K562 (cell line): ENCODE data around the gene BICD1. TPM values are rescaled to one million over a fixed set of nuclear protein-coding genes. Genes with fewer than 3 reads are reported as not detected.

ENCODE experiments used
- ATAC-seq: fragments of 200-7000 bp; cut with Tn5 transposase; 3 replicates; pipeline ENCODE4 v1.9.1; 2020; ENCODE audit warnings: moderate library complexity
- BruUV-seq: library from RNA; stranded (reverse); fragments of 400-500 nt; replicated peaks from 2 replicates; lab custom pipeline; 2021; lab: Mats Ljungman, UMichigan
- CTCF ChIA-PET: fragments of 300-600 bp; formaldehyde crosslinking; extraction: SDS; loops from one replicate; lab custom pipeline; 2021; ENCODE audit warnings: low intra/inter-chr PET ratio; lab: Yijun Ruan, JAX
- POLR2A ChIA-PET: fragments of 300-600, 350-650 bp; sonication (Branson Sonifier 250); formaldehyde crosslinking; extraction: SDS; loops from one replicate; lab custom pipeline; 2021; ENCODE audit warnings: antibody characterized with exemption, inconsistent platforms; lab: Yijun Ruan, JAX
- DNase-seq, 4 experiments: peaks; one replicate each; pipeline versions ENCODE4 v3.0.0 to v3.0.0-alpha.2; 2011 to 2018; ENCODE audit warnings: low spot score in 3 of 4, mixed read lengths in 3 of 4; ENCODE audit errors: extremely low read depth in 1 of 4
- FAIRE-seq: peaks from 2 replicates; lab custom pipeline; 2011; peaks lifted over from hg19 to GRCh38; lab: Jason Lieb, UNC
- H2AFZ ChIP-seq: 2 replicates; pipeline ENCODE4 v1.6.0; 2011; ENCODE audit warnings: low read depth, low read length, control low read depth, inconsistent platforms
- H3K27ac ChIP-seq: fragments of 200-600 bp; 3 replicates; pipeline ENCODE4 v1.8.0; 2011; ENCODE audit warnings: low read depth, mild to moderate bottlenecking, control low read depth, inconsistent platforms, low read length, moderate library complexity, mixed read lengths; ENCODE audit errors: extremely low read depth
- H3K27me3 ChIP-seq, 2 experiments: fragments of 300-600 bp in 1 of 2; 2 replicates in 1 of 2; 3 replicates in 1 of 2; pipeline versions ENCODE4 v1.6.0 to v1.8.0; 2011; ENCODE audit warnings: inconsistent platforms in 2 of 2, low read length in 2 of 2, mild to moderate bottlenecking in 1 of 2, mixed read lengths in 1 of 2, moderate library complexity in 1 of 2; ENCODE audit not compliant: control insufficient read depth in 2 of 2, insufficient read depth in 2 of 2
- H3K36me3 ChIP-seq: fragments of 300-600 bp; 3 replicates; pipeline ENCODE4 v1.8.0; 2011; ENCODE audit warnings: mild to moderate bottlenecking, low read length, inconsistent platforms; ENCODE audit not compliant: control insufficient read depth, insufficient read depth
- H3K4me1 ChIP-seq, 2 experiments: fragments of 200-600 bp in 1 of 2; replicated peaks in 1 of 2; 2 replicates in 1 of 2; 3 replicates in 1 of 2; pipeline versions ENCODE4 v1.5.1 to v1.8.0; 2011; ENCODE audit warnings: inconsistent platforms in 2 of 2, low read length in 2 of 2, mild to moderate bottlenecking in 1 of 2, mixed read lengths in 1 of 2, moderate library complexity in 1 of 2; ENCODE audit not compliant: control insufficient read depth in 2 of 2, insufficient read depth in 2 of 2
- H3K4me2 ChIP-seq: 2 replicates; pipeline ENCODE4 v1.6.1; 2011; ENCODE audit warnings: low read length, control low read depth, inconsistent platforms, mixed read lengths; ENCODE audit not compliant: insufficient read depth
- H3K4me3 ChIP-seq: fragments of 200-600 bp; sonication (generic), shearing (Covaris generic); 2 replicates; pipeline ENCODE4 v1.5.1; 2016; ENCODE audit warnings: control low read depth, inconsistent platforms
- H3K79me2 ChIP-seq: fragments of 200-600 bp; 3 replicates; pipeline ENCODE4 v1.8.0; 2011; ENCODE audit warnings: low read length, inconsistent platforms; ENCODE audit not compliant: control insufficient read depth, insufficient read depth
- H3K9ac ChIP-seq, 2 experiments: 2 replicates each; pipeline versions ENCODE4 v1.6.0 to v1.6.1; 2011; ENCODE audit warnings: low read depth in 2 of 2, low read length in 2 of 2, control low read depth in 1 of 2, inconsistent platforms in 1 of 2, mild to moderate bottlenecking in 1 of 2, mixed read lengths in 1 of 2; ENCODE audit not compliant: insufficient read depth in 1 of 2
- H3K9me1 ChIP-seq: one replicate; pipeline ENCODE4 v1.6.0; 2011; ENCODE audit warnings: inconsistent platforms, mild to moderate bottlenecking, low read length, moderate library complexity; ENCODE audit not compliant: control insufficient read depth, insufficient read depth
- H3K9me3 ChIP-seq: replicated peaks from 2 replicates; pipeline ENCODE4 v1.5.1; 2011; ENCODE audit warnings: low read depth, low read length, inconsistent platforms; ENCODE audit not compliant: control insufficient read depth, insufficient read depth
- H4K20me1 ChIP-seq: replicated peaks from 2 replicates; pipeline ENCODE4 v1.6.1; 2011; ENCODE audit warnings: low read length, inconsistent platforms, mixed read lengths; ENCODE audit not compliant: control insufficient read depth, insufficient read depth
- CTBP1 ChIP-seq: fragments of 450-650 bp; IDR thresholded peaks from 2 replicates; pipeline ENCODE4 v1.6.1; 2016; ENCODE audit warnings: borderline replicate concordance
- DPF2 ChIP-seq: fragments of 450-650 bp; IDR thresholded peaks from 2 replicates; pipeline ENCODE4 v1.6.1; 2016
- EP300 ChIP-seq: IDR thresholded peaks from 2 replicates; pipeline ENCODE4 v1.6.1; 2012; ENCODE audit warnings: low read length, improper control_type of control experiment
- ILF3 ChIP-seq: fragments of 450-650 bp; IDR thresholded peaks from 2 replicates; pipeline ENCODE4 v1.6.1; 2018; ENCODE audit warnings: antibody characterized with exemption, mild to moderate bottlenecking, moderate library complexity, borderline replicate concordance
- MEIS2 ChIP-seq: fragments of 450-650 bp; IDR thresholded peaks from 2 replicates; pipeline ENCODE4 v1.6.1; 2014; ENCODE audit warnings: mild to moderate bottlenecking; ENCODE audit not compliant: partially characterized antibody
- NR2C2 ChIP-seq, 2 experiments: fragments of 200-800 bp in 1 of 2; sonication (Bioruptor generic) in 1 of 2; sonication (generic) in 1 of 2; formaldehyde crosslinking in 1 of 2; IDR thresholded peaks; 2 replicates each; pipeline versions ENCODE4 v1.6.1 to v1.8.0; 2016 to 2022; ENCODE audit warnings: mild to moderate bottlenecking in 1 of 2, missing compliant biosample characterization in 1 of 2, missing genetic modification characterization in 1 of 2, missing genetic modification reagents in 1 of 2
- PKNOX1 ChIP-seq: fragments of 450-650 bp; IDR thresholded peaks from 2 replicates; pipeline ENCODE4 v1.6.1; 2016
- SIN3A ChIP-seq, 2 experiments: fragments of 150-350 bp in 1 of 2; IDR thresholded peaks; 2 replicates each; pipeline ENCODE4 v1.6.1; 2011 to 2016; ENCODE audit warnings: borderline replicate concordance in 2 of 2, low read depth in 2 of 2, low read length in 2 of 2, mild to moderate bottlenecking in 2 of 2, moderate library complexity in 2 of 2; ENCODE audit not compliant: control insufficient read depth in 1 of 2
- TCF3 ChIP-seq: sonication (generic); formaldehyde crosslinking; IDR thresholded peaks from 2 replicates; pipeline ENCODE4 v1.4.0; 2020; ENCODE audit warnings: mild to moderate bottlenecking, missing genetic modification reagents
- TCFL5 ChIP-seq: fragments of 250-450 bp; sonication (Bioruptor Pico); conservative IDR thresholded peaks from 2 replicates; pipeline ENCODE4 v1.6.1; 2021; ENCODE audit warnings: mild to moderate bottlenecking, moderate library complexity, matching md5 sums
- ZEB2 ChIP-seq: fragments of 450-650 bp; IDR thresholded peaks from 2 replicates; pipeline ENCODE4 v1.6.1; 2016
- ZNF143 ChIP-seq: sonication (generic); formaldehyde crosslinking; IDR thresholded peaks from 2 replicates; pipeline ENCODE4 v1.9.0; 2022; ENCODE audit warnings: mild to moderate bottlenecking, missing genetic modification reagents
- WGBS: fragments of 100-300 bp; shearing (Covaris generic); methylation state at CpG from one replicate; pipeline ENCODE4 v1.1.6; 2016; ENCODE audit warnings: low coverage, mixed read lengths; ENCODE audit not compliant: insufficient coverage; ENCODE audit errors: missing lambda C conversion rate; 5-methylcytosine and 5-hydroxymethylcytosine counted together
- in situ Hi-C: fragments of 300-500 bp; cut with MboI; formaldehyde crosslinking; loops from 4 replicates; pipeline ENCODE4 v1.15.0; 2018; ENCODE audit warnings: inconsistent platforms, mixed read lengths
- intact Hi-C: fragments of 100-400 bp; cut with micrococcal nuclease; formaldehyde crosslinking; loops from 2 replicates; pipeline ENCODE4 v1.14.2; 2022
- polyA plus RNA-seq, 8 experiments: library from polyadenylated mRNA; depleted of rRNA in 4 of 8; stranded (reverse) in 5 of 8; unstranded in 3 of 8; fragments of >200 nt; fragmentation: Nextera tagmentation in 2 of 8; fragmentation: Illumina TruSeq in 1 of 8; extraction: Ambion mirVana in 2 of 8; extraction: Trizol in 1 of 8; gene quantifications; 2 replicates each; pipeline versions ENCODE4 v1.2.1 to v1.2.3, GENCODE V29; 2011 to 2014; ENCODE audit warnings: inconsistent platforms in 1 of 8, missing spikeins in 1 of 8
- total RNA-seq, 7 experiments: library from RNA; depleted of rRNA in 6 of 7; stranded (reverse); fragments of >200 nt in 6 of 7; fragmentation: Illumina TruSeq in 2 of 7; extraction: Trizol in 2 of 7; gene quantifications; 2 replicates each; pipeline versions ENCODE4 v1.2.1 to v1.2.3, GENCODE V29; 2011 to 2021; ENCODE audit warnings: low replicate concordance in 1 of 7
- TF ChIP-seq, protein P1 (sequence below): fragments of 250-450 bp; sonication (Bioruptor Pico); IDR thresholded peaks from 2 replicates; pipeline ENCODE4 v1.4.0; 2020; ENCODE audit warnings: mild to moderate bottlenecking, moderate library complexity
- TF ChIP-seq, protein P2 (sequence below), 2 experiments: IDR thresholded peaks in 1 of 2; conservative IDR thresholded peaks in 1 of 2; 2 replicates each; pipeline ENCODE4 v1.6.1; 2016; ENCODE audit warnings: low read depth in 2 of 2, mild to moderate bottlenecking in 1 of 2, missing compliant biosample characterization in 1 of 2, missing genetic modification characterization in 1 of 2, moderate library complexity in 1 of 2

The BICD1 gene
- total and polyA plus RNA-seq, 9 of the 15 experiments (the other 6 are each of a cell fraction or from before 2014, with no cell fraction given) = 3.5 to 21.1 (median 12.5) TPM

- CTCF ChIA-PET = no interaction called here
- no peak for TF ChIP-seq TCFL5
- TF ChIP-seq NR2C2 (CRISPR knock-in tag; IDR thresholded peaks at IDR 0.05) = no peak
- TF ChIP-seq NR2C2 (tag; IDR thresholded peaks at IDR 0.05) = peak; percentile 38; the same call in 1 of the 2 replicates
- TF ChIP-seq ZNF143 (CRISPR knock-in tag) = no peak
- peak; percentile 77; the same call in 1 of the 2 replicates for TF ChIP-seq CTBP1
- no peak for TF ChIP-seq SIN3A (IDR thresholded peaks at IDR 0.05; ENCODE audit: borderline replicate concordance in 2 of 2, control insufficient read depth in 1 of 2, low read depth in 2 of 2, low read length in 2 of 2)
- no peak for TF ChIP-seq ILF3
- TF ChIP-seq, protein P1, sequence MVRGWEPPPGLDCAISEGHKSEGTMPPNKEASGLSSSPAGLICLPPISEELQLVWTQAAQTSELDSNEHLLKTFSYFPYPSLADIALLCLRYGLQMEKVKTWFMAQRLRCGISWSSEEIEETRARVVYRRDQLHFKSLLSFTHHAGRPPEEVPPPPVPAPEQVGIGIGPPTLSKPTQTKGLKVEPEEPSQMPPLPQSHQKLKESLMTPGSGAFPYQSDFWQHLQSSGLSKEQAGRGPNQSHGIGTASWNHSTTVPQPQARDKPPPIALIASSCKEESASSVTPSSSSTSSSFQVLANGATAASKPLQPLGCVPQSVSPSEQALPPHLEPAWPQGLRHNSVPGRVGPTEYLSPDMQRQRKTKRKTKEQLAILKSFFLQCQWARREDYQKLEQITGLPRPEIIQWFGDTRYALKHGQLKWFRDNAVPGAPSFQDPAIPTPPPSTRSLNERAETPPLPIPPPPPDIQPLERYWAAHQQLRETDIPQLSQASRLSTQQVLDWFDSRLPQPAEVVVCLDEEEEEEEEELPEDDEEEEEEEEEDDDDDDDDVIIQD (CRISPR knock-in tag) = no peak
- TF ChIP-seq MEIS2 = peak; percentile 76
- peak; percentile 12; the same call in 1 of the 2 replicates for TF ChIP-seq EP300
- TF ChIP-seq, protein P2, sequence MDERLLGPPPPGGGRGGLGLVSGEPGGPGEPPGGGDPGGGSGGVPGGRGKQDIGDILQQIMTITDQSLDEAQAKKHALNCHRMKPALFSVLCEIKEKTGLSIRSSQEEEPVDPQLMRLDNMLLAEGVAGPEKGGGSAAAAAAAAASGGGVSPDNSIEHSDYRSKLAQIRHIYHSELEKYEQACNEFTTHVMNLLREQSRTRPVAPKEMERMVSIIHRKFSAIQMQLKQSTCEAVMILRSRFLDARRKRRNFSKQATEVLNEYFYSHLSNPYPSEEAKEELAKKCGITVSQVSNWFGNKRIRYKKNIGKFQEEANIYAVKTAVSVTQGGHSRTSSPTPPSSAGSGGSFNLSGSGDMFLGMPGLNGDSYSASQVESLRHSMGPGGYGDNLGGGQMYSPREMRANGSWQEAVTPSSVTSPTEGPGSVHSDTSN (CRISPR knock-in tag; IDR thresholded peaks at IDR 0.05; ENCODE audit: low read depth) = no peak
- TF ChIP-seq, protein P2 (tag; conservative IDR thresholded peaks at IDR 0.05; ENCODE audit: low read depth) = 0 out of 2 replicates have a peak, but pooled peaks have one; percentile 18
- TF ChIP-seq PKNOX1 = peak; percentile 21; the same call in 1 of the 2 replicates
- TF ChIP-seq DPF2 = 0 out of 2 replicates have a peak, but pooled peaks have one; percentile 25
- TF ChIP-seq TCF3 (CRISPR knock-in tag) = peak; percentile 75
- peak; percentile 79 for TF ChIP-seq ZEB2
Measured at GRCh38 chr12:32104572-32105355, 1.9 kb upstream of the BICD1 start.

More at GRCh38 chr12:32104572-32105355, 1.9 kb upstream of the BICD1 start:
- peaks cover 25% of the 10 kb centered on the region for H3K79me2 ChIP-seq
- H3K9me1 ChIP-seq = no peaks in the 10 kb centered on the region
- in situ Hi-C loops = no loop called here
- 0 out of 2 replicates have a peak, but pooled peaks cover 3% of the 10 kb centered on the region for H4K20me1 ChIP-seq
- 28% methylated on average over 11 of the region's 11 CpGs for WGBS
- peak; percentile 30 to 53 (median 37) for DNase-seq
- POLR2A ChIA-PET = interaction anchor here (0.6 kb wide), 1 partner anchor 86 kb away, joined by 3 read pairs; no protein-coding TSS in a partner anchor
- FAIRE-seq = no peak
- H3K27me3 ChIP-seq = no peaks in the 10 kb centered on the region
- intact Hi-C loops = loop anchor here (5.0 kb wide), 1 partner anchor 203 kb away; no protein-coding TSS in a partner anchor
- H2AFZ ChIP-seq = no peak overlapping the region
- no peak overlapping the region for H3K9ac ChIP-seq
- no peak overlapping the region for H3K27ac ChIP-seq
- no peak for ATAC-seq
- H3K4me1 ChIP-seq = peaks cover 19 to 21% of the 10 kb centered on the region in 2 experiments; a peak in 4 of 5 replicates
- H3K9me3 ChIP-seq = no peaks in the 10 kb centered on the region
- no peak overlapping the region for H3K4me3 ChIP-seq
- no peak overlapping the region; the same call in 1 of the 2 replicates for H3K4me2 ChIP-seq
- no TSS peak for BruUV-seq
- no peaks in the 10 kb centered on the region for H3K36me3 ChIP-seq
